LHCN-M2 (cell line): Measurements from ENCODE around the gene DMD. TPM values are rescaled to one million over a fixed set of nuclear protein-coding genes. Genes with fewer than 3 reads are reported as not detected.

Experiments used
- DNase-seq: peaks from one replicate; pipeline ENCODE4 v3.0.0-alpha.2; 2012; ENCODE audit warnings: low read depth
- total RNA-seq: library from RNA; depleted of rRNA; stranded (reverse); fragments of >200 nt; gene quantifications from 2 replicates; pipeline ENCODE4 v1.2.3, GENCODE V29; 2014

Gene DMD
- total RNA-seq, 1 experiment from 2014 or later, result 7.4 TPM

DNA sequence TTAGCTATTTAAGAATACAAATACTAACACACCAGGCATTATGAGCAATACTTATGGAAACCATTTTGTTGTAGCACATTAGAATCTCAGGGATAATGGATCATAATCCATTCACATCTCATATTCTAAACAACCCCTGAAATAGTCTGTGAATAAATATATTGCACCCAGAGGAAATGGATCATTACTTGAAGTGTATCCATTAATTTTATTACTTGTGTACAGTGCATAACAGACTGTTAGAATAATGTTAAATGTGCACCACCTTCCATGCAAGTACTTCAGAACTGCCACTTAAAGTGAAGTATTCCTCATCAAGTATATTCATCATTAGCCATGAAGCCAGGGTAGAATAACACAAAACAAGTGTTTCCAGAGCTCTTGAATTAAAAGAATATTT lies 715.5 kb downstream of the DMD start:
- DNase-seq, result no peak

- DNase-seq, result no peak
Observed at GRCh38 chrX:32489125-32489524, 722.2 kb downstream of the DMD start.

- no peak for DNase-seq
Observed at GRCh38 chrX:32483534-32484136, 727.7 kb downstream of the DMD start.

- DNase-seq, result peak; percentile 27
Observed at GRCh38 chrX:32480019-32480418, 731.3 kb downstream of the DMD start.

DNA sequence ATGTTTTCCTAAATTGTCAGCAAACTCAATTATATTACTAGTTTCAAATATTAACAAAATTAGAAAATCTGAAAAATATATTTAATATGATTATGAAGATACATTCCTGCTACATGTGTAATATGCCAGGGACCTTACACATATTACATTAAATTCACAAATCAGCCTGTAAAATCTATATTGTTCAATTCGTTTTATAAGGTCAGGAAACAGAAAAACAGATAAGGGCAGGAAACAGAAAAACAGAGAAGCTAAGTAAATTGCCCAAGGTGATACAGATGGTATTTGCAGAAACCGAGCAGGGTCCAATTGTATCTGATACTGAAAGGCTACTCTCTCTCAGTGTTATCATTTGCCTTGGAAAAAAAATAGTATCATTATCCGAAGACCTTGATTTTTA lies 739.0 kb downstream of the DMD start:
- no peak for DNase-seq

- no peak for DNase-seq
Observed at GRCh38 chrX:32455704-32456103, 755.6 kb downstream of the DMD start.

DNA sequence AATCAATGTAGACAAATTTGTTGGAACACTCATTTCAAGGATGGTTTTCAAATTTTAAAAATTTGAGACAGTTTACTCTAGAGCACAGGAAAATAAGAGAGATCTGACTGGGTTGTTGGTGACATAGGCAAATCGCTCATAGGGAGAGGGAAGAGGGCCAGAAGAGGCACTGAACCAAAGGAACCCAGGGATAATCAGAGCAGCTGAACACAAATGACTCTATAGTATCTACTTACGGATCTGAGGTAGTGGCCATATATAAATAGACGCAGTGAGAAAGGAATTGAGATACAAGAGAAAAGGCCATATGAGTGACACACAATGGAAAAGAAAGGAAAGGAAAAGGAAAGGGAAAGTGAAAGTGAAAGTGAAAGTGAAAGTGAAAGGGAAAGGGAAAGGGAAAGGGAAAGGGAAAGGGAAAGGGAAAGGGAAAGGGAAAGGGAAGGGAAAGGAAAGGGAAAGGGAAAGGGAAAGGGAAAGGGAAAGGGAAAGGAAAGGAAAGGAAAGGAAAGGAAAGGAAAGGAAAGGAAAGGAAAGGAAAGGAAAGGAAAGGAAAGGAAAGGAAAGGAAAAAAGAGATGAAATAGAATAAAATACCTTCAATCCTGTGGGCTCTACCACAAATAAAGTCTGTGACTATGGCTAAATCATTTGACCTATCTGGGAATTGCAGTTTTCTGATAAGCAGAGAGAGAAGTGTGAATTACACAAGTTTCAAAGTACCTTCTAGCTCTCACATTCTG lies 759.2 kb downstream of the DMD start:
- DNase-seq, result no peak

DNA sequence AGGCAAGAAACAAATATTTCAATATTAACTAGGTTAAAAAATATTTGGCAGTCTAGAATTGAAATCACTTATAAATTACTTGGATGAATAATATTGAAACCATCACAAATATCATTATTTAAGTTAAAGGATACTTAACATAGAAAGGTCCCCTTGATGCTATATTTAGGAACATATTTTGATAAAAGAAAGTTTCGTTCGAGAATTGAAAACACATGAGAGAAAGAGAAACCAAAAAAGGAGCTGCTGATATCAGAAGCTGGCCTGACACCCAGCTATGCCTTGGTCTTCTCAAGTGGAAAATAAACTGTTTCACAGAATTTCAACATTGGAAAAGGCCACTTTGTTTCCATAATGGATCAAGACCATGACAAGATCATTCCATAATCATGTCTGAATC lies 762.4 kb downstream of the DMD start:
- no peak for DNase-seq

DNA sequence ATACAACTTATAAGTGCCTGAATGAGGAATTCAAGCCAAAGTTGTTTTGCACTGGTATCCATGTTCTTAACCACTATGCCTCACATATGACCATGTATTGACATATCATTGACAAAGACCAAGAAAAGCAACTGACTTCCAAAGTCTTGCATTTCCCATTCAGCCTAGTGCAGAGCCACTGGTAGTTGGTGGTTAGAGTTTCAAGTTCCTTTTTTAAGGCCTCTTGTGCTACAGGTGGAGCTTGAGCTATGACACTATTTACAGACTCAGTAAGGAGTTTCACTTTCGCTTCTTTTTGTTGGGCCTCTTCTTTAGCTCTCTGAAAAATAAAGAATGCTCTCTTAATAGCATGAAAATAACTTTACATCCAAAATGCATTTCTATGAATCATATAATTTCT lies 763.0 kb downstream of the DMD start:
- DNase-seq, result peak; percentile 10

DNA sequence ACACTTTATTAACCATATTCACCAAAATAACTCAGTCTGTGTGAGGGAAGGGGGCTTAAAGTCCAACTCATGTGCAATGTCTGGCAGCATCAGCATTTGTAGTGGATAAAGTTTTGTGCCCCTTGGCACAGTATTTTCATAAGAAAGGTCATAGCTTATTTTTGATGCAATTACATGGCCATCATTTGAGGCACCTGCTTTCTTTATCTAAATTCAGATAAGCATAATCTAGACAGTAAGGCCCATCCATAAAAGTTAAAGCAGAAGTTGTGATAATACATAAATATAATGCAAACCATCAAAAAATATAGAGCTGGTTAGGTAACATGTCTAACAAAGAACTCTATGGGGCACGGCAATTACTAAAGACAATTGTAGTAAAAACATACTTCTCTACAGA lies 763.7 kb downstream of the DMD start:
- no peak for DNase-seq

DNA sequence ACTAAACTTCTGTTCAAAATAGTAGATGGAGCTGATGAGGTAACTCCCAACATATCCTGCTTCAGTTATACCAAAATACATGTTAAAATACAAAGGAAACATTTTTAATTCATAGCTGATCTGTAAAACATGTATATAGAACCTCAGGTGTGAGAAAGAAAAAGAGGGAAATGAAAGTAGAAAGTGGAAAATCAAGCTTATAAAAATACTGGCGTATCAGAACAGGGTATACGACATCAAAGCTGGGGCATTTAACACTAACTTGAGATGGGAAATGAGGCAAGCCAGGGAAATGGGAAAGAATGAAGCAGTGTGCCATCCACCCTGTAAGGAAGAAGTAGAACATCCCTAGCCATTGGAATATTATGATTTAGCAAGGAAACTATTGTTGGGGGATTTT lies 767.5 kb downstream of the DMD start:
- no peak for DNase-seq

DNA sequence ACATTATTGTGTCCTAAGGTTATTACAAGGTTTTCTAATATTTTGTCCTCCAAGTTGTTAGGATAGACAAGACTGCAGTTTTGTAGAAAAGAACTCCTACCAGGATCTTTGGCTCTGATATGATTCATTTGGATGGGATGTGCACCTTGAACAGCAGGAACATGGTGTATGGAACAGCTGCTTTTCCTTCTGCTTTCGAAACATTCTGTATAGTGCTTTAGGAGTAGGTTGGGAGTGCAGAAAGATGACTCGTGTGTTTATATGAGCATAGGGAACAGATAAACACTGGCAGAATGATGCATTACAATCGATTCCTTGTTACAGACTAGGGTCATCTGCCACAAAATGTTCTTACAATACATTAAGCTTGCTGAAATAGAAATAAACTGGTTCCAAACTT lies 790.1 kb downstream of the DMD start:
- DNase-seq, result peak; percentile 64

DNA sequence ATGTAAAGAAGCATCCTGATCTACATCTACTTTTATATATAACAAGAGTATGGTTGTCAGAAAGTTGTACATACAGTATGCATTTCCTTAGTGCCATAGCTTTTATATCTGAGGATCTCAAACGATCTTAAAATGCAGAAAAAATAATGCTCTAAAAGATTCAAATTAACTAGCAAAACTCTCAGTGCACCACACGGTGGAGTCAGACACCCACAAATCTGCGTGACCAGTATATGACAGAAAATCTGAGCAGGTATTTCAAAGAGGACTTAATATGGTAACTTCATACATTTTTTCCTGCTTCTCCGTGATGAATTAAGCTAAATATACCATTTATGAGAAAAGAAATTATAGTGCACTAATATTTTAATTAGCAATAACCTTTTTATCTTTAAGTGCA lies 803.0 kb downstream of the DMD start:
- peak; percentile 8 for DNase-seq

- DNase-seq, result no peak
Observed at GRCh38 chrX:32397562-32398216, 813.7 kb downstream of the DMD start.

DNA sequence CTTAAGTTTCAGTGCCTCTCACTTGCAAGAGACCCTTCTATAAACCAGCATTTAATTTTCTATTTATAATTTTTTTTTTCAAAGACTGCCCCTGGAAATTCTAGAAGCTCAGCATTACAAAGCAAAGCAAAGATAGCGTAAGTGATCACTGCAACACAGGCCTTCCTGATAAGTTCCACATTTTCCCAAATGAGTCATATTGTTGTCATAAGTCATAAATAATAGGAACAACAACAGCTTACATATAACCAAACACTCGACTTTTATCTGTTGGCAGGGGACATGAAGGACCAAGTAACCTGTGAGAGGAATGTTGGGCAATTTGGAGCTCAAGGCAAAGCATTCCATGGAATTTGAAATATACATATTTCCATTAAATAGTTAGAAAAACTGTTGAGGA lies 815.5 kb downstream of the DMD start:
- peak; percentile 4 for DNase-seq

GRCh38 chrX:32392655-32393054 lies 818.7 kb downstream of the DMD start:
- DNase-seq, result no peak

GRCh38 chrX:32370456-32371205 lies 840.7 kb downstream of the DMD start:
- DNase-seq, result peak; percentile 9

GRCh38 chrX:32293962-32294700 lies 917.2 kb downstream of the DMD start:
- peak; percentile 0 for DNase-seq

- no peak for DNase-seq
Observed at GRCh38 chrX:32289356-32289755, 922.0 kb downstream of the DMD start.

DNA sequence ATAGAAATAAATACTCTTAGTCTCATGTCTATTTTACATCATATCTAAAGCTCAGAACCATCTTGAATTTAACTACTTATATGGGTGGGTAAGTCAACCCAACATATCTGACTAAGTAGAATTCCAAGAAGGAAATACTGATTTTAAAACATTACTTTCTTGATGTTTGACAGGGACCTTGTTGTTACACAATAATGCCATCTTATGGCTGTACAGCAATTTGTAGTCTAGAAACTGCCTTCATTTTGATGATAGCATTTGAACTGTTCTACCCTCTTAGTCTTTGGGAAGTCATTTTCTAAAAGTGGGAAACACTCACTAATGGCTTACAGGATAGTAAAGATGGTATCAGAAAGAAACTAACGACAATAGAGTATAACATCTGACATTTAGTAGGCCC lies 929.5 kb downstream of the DMD start:
- no peak for DNase-seq

DNA sequence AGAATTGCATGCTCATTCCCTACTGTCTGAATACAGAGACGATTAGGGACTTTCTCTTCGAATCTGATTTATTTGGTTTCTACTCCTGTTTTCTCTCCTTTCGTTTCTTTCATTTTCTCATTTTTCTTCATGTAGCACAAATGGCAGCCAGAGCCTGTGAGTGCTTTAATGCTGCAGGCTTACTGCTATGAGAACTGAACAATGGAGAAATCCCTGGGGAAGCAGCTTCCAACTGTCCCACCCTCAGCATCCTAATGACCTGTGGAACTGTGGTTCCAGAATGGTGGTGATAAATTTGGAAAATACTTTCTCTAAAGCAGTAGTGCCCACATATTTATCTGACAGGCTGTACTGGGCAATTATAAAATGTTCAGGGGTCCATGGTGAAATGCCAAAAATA lies 930.4 kb downstream of the DMD start:
- DNase-seq, result no peak

DNA sequence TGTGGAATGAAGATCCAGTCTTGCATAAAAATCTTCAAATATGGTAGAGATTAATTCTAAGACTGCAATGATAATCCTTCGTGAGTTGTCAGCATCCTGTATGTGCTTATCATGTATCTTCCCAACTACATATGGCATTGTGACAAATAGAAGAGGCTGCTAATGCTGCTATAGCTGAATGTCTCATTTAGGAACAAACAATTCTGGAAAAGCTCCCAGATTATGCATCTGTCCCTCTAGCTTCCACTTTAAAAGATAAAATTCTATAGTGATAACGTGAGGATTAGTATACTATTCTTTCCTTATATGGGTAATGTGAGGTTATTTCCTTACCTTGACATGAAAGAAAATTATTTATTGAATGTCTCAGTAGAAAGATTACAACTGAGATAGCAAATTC lies 930.9 kb downstream of the DMD start:
- no peak for DNase-seq
